HFFc6 (cell line): ENCODE measurements around the gene ST6GAL1. TPM values are rescaled to one million over a fixed set of nuclear protein-coding genes. Genes with fewer than 3 reads are reported as not detected.

Experiments used
- DNase-seq: peaks from one replicate; pipeline ENCODE4 v3.0.0-alpha.2; 2018
- H3K27ac Mint-ChIP-seq: 2 replicates; pipeline ENCODE4 v1.8.0; 2020; ENCODE audit warnings: mild to moderate bottlenecking, mixed read lengths
- H3K27me3 Mint-ChIP-seq: 2 replicates; pipeline ENCODE4 v1.8.0; 2021; ENCODE audit warnings: mild to moderate bottlenecking, moderate library complexity, mixed read lengths; ENCODE audit not compliant: insufficient read depth
- H3K36me3 Mint-ChIP-seq: 2 replicates; pipeline ENCODE4 v1.8.0; 2021; ENCODE audit warnings: low read depth, mixed read lengths
- H3K4me1 Mint-ChIP-seq: 2 replicates; pipeline ENCODE4 v1.8.0; 2020; ENCODE audit warnings: low read depth, mixed read lengths
- H3K4me3 Mint-ChIP-seq: 2 replicates; pipeline ENCODE4 v1.8.0; 2020; ENCODE audit warnings: mild to moderate bottlenecking, moderate library complexity, mixed read lengths
- H3K9me3 Mint-ChIP-seq: 2 replicates; pipeline ENCODE4 v1.8.0; 2020; ENCODE audit warnings: mild to moderate bottlenecking, mixed read lengths
- CTCF ChIP-seq: fragments of 200-600 bp; sonication (generic); IDR thresholded peaks from 2 replicates; pipeline ENCODE4 v1.5.0; 2021; ENCODE audit warnings: antibody characterized with exemption, mild to moderate bottlenecking
- total RNA-seq, 6 experiments: library from RNA; stranded (reverse); fragmentation: NEBNext Ultra II Directional; extraction: Animal tissue kit (Norgen Biotek cat#: 25700); gene quantifications; 2 replicates in 1 of 6; 3 replicates in 5 of 6; pipeline ENCODE4 v1.2.3, GENCODE V29; 2021

ST6GAL1 gene
- total RNA-seq, 6 experiments from 2014 or later: 0.88 to 2.6 (median 1.9) TPM

GRCh38 chr3:187031934-187032333 lies 101.6 kb downstream of the ST6GAL1 start:
- Mint-ChIP-seq H3K36me3 (no peaks in the 10 kb centered on the region), H3K9me3 (no peaks in the 10 kb centered on the region), H3K27me3 (peaks cover 3% of the 10 kb centered on the region), H3K4me3 (no peak overlapping the region), H3K27ac (no peak overlapping the region), H3K4me1 (no peaks in the 10 kb centered on the region)
- TF ChIP-seq CTCF: no peak
- no peak for DNase-seq

GRCh38 chr3:187036394-187036793 lies 106.1 kb downstream of the ST6GAL1 start:
- no peaks in the 10 kb centered on the region for H3K36me3 Mint-ChIP-seq
- no peaks in the 10 kb centered on the region for H3K9me3 Mint-ChIP-seq
- H3K4me3 Mint-ChIP-seq: no peak overlapping the region
- no peak for TF ChIP-seq CTCF
- peaks cover 2% of the 10 kb centered on the region for H3K27me3 Mint-ChIP-seq
- H3K27ac Mint-ChIP-seq: no peak overlapping the region
- peaks cover 10% of the 10 kb centered on the region for H3K4me1 Mint-ChIP-seq
- no peak for DNase-seq

GRCh38 chr3:187039100-187039722 lies 108.9 kb downstream of the ST6GAL1 start:
- Mint-ChIP-seq H3K4me1 (peaks cover 19% of the 10 kb centered on the region), H3K4me3 (no peak overlapping the region), H3K36me3 (no peaks in the 10 kb centered on the region), H3K27ac (no peak overlapping the region), H3K9me3 (no peaks in the 10 kb centered on the region), H3K27me3 (peaks cover 2% of the 10 kb centered on the region; the same call in 1 of the 2 replicates)
- TF ChIP-seq CTCF: no peak
- DNase-seq: no peak

GRCh38 chr3:187039723-187040414 lies 109.5 kb downstream of the ST6GAL1 start:
- no peaks in the 10 kb centered on the region for H3K36me3 Mint-ChIP-seq

More at GRCh38 chr3:187039723-187040414, 109.5 kb downstream of the ST6GAL1 start:
- no peaks in the 10 kb centered on the region for H3K9me3 Mint-ChIP-seq
- H3K27me3 Mint-ChIP-seq: peaks cover 2% of the 10 kb centered on the region; the same call in 1 of the 2 replicates
- H3K4me3 Mint-ChIP-seq: no peak overlapping the region
- TF ChIP-seq CTCF: no peak
- no peak for DNase-seq
- H3K27ac Mint-ChIP-seq: no peak overlapping the region
- H3K4me1 Mint-ChIP-seq: peaks cover 19% of the 10 kb centered on the region
